ENCODE measurements around the gene DNM1L. TPM values are rescaled to one million over a fixed set of nuclear protein-coding genes. Genes with fewer than 3 reads are reported as not detected.

Gene DNM1L
- total and polyA plus RNA-seq, 2 experiments from 2014 or later = 53.4 to 57.3 TPM

DNA sequence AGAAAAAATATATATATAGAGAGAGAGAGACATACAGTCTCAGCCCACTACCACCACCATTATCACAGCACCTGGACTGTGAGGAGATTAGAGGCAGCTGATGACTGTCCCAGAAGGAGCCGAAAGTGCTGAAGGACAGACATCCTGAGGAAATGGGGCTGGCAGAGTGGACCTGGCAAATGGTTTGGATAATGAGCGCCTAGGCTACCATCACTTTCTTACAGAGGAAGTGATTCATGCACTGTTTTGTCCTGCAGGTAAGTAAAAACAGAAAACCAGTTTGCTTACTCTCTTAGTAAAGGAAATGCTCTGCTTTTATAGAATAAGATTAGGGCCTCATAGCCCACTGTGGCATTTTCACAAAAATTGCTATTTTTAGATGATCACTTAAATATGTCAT is 28.6 kb upstream of the DNM1L start:
- DNase-seq = no peak
- H4K20me1 ChIP-seq (ENCODE audit: insufficient read depth) = no peaks in the 10 kb centered on the region
- H2AFZ ChIP-seq = no peak overlapping the region
- no peaks in the 10 kb centered on the region for H3K9me3 ChIP-seq (ENCODE audit: low read depth)
- no peaks in the 10 kb centered on the region for H3K4me1 ChIP-seq (ENCODE audit: insufficient read depth)
- no peaks in the 10 kb centered on the region for H3K9me2 ChIP-seq (ENCODE audit: insufficient read depth)
- in situ Hi-C loops (cut with MboI) = loop anchor here (10.0 to 25.0 kb wide), 3 partner anchors 286 to 988 kb away; partner anchors contain the start of gene ETFBKMT
- WGBS, 2 experiments (ENCODE audit: low coverage in 1 of 2, low lambda C conversion rate in 2 of 2, missing lambda C conversion rate in 2 of 2) = 73 to 74% methylated on average over 2 of the region's 2 CpGs
- H3K9ac ChIP-seq = no peak overlapping the region
- peaks cover 7% of the 10 kb centered on the region; the same call in 1 of the 2 replicates for H3F3A ChIP-seq (ENCODE audit: insufficient read depth)
- no peaks in the 10 kb centered on the region for H3K36me3 ChIP-seq (ENCODE audit: low read depth)
- no peaks in the 10 kb centered on the region for H3K27me3 ChIP-seq (replicated peaks; ENCODE audit: insufficient read depth)
- TF ChIP-seq EZH2phosphoT487 (IDR thresholded peaks at IDR 0.05; ENCODE audit: insufficient read depth, low read depth) = no peak
- no peak for TF ChIP-seq EZH2 (IDR thresholded peaks at IDR 0.05; ENCODE audit: insufficient read depth, poor library complexity, severe bottlenecking)
- no peak overlapping the region for H3K4me2 ChIP-seq (ENCODE audit: unreplicated experiment)
- no peak overlapping the region for H3K27ac ChIP-seq
- H3K79me2 ChIP-seq (ENCODE audit: insufficient read depth) = no peaks in the 10 kb centered on the region
- H3K4me3 ChIP-seq = no peak overlapping the region

DNA sequence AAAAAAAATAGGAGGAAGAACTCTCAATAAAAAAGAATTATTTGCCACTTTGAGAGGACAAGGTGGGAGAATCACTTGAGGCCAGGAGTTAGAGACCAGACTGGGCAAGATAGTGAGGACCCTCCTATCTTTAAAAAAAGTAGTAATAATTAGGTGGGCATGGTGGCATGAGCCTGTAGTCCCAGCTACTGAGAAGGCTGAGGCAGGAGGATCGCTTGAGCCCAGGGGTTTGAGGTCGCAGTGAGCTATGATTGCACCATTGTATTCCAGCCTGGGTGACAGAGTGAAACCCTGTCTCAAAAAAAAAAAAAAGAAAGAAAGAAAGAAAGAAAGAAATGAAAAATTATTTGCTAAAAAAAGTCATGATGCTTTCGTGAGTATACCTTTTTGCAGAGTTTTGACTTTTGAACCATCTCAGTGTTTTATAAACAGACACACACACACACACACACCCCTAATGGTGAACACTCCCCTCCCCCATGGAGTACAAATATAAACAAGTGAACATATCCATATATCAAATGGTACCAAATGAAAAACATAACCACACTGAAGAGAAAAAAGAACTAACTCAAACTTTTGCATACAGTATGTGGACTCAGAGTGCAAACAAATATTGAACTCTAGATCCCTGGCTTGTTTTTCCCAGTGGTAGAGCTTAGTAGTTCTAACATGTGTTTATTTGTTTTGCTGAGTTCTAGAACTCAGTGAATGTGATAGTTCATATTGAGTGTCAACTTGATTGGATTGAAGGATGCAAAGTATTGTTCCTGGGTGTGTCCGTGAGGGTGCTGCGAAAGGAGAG is 27.7 kb upstream of the DNM1L start:
- Histone ChIP-seq H2AFZ (no peak overlapping the region), H3K4me3 (no peak overlapping the region), H3K9me2 (ENCODE audit: insufficient read depth) (no peaks in the 10 kb centered on the region), H3K27me3 (replicated peaks; ENCODE audit: insufficient read depth) (no peaks in the 10 kb centered on the region), H3K36me3 (ENCODE audit: low read depth) (no peaks in the 10 kb centered on the region), H4K20me1 (ENCODE audit: insufficient read depth) (no peaks in the 10 kb centered on the region), H3F3A (ENCODE audit: insufficient read depth) (peaks cover 7% of the 10 kb centered on the region; the same call in 1 of the 2 replicates), H3K79me2 (ENCODE audit: insufficient read depth) (no peaks in the 10 kb centered on the region), H3K4me2 (ENCODE audit: unreplicated experiment) (no peak overlapping the region), H3K9ac (no peak overlapping the region), H3K27ac (no peak overlapping the region), H3K9me3 (ENCODE audit: low read depth) (no peaks in the 10 kb centered on the region), H3K4me1 (ENCODE audit: insufficient read depth) (no peaks in the 10 kb centered on the region)
- no peak for DNase-seq
- TF ChIP-seq EZH2 (IDR thresholded peaks at IDR 0.05; ENCODE audit: insufficient read depth, poor library complexity, severe bottlenecking) (no peak), EZH2phosphoT487 (IDR thresholded peaks at IDR 0.05; ENCODE audit: insufficient read depth, low read depth) (no peak)
- in situ Hi-C loops (cut with MboI) = loop anchor here (10.0 to 25.0 kb wide), 3 partner anchors 287 to 989 kb away; partner anchors contain the start of gene ETFBKMT
- 81 to 83% methylated on average over 5 of the region's 5 CpGs for WGBS, 2 experiments (ENCODE audit: low coverage in 1 of 2, low lambda C conversion rate in 2 of 2, missing lambda C conversion rate in 2 of 2)

DNA sequence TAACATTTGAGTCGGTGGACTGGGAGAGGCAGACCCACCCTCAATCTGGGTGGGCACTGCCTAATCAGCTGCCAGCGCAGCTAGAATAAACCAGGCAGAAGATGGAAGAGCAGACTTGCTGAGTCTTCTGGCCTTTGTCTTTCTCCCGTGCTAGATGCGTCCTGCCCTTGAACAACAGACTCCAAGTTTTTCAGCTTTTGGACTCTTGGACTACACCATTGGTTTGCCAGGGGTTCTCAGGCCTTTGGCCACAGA is 27.2 kb upstream of the DNM1L start:
- no peaks in the 10 kb centered on the region for H3K4me1 ChIP-seq (ENCODE audit: insufficient read depth)

DNA sequence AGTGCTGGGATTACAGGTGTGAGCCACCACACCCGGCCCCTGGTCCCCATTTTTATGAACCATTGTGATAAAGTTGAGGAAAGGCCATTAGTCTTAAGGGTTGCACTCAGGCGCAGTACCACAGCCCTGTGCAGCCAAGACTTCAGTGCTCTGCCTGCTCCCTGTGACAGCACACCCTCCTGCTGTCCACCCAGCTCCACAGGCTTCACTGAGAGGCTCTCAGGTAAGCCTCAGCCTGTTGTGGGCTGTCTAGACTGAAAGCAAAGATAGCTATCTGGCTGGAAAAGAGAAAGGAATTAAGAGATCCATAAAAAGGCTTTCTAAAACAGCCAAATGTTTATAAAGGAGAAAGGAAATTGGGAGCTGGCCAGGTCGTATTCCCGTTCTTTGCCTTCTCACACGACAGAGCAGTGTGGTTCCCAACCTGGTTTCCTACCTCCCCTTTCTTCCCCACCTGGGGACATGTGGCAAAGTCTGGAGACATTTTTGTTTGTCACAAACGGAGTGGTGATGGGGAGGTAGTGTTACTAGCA is 19.1 kb upstream of the DNM1L start:
- no peak for TF ChIP-seq EZH2phosphoT487 (IDR thresholded peaks at IDR 0.05; ENCODE audit: insufficient read depth, low read depth)
- no peak for TF ChIP-seq EZH2 (IDR thresholded peaks at IDR 0.05; ENCODE audit: insufficient read depth, poor library complexity, severe bottlenecking)
- in situ Hi-C loops (cut with MboI) = loop anchor here (5.0 to 25.0 kb wide), 4 partner anchors 203 to 998 kb away; partner anchors contain the start of gene ETFBKMT
- no peak for DNase-seq
- Histone ChIP-seq H3K36me3 (ENCODE audit: low read depth) (no peaks in the 10 kb centered on the region), H3K4me2 (ENCODE audit: unreplicated experiment) (no peak overlapping the region), H4K20me1 (ENCODE audit: insufficient read depth) (no peaks in the 10 kb centered on the region), H3K9ac (no peak overlapping the region), H2AFZ (no peak overlapping the region), H3K27ac (peak overlapping the region; percentile 21; the same call in 1 of the 2 replicates), H3F3A (ENCODE audit: insufficient read depth) (no peaks in the 10 kb centered on the region), H3K9me2 (ENCODE audit: insufficient read depth) (no peaks in the 10 kb centered on the region), H3K9me3 (ENCODE audit: low read depth) (no peaks in the 10 kb centered on the region), H3K4me3 (no peak overlapping the region), H3K4me1 (ENCODE audit: insufficient read depth) (peaks cover 4% of the 10 kb centered on the region; the same call in 1 of the 2 replicates), H3K27me3 (replicated peaks; ENCODE audit: insufficient read depth) (no peaks in the 10 kb centered on the region), H3K79me2 (ENCODE audit: insufficient read depth) (no peaks in the 10 kb centered on the region)
- 40 to 43% methylated on average over 6 of the region's 6 CpGs for WGBS, 2 experiments (ENCODE audit: low coverage in 1 of 2, low lambda C conversion rate in 2 of 2, missing lambda C conversion rate in 2 of 2)

More for the DNA sequence above, 27.2 kb upstream of the DNM1L start:
- Histone ChIP-seq H3K36me3 (ENCODE audit: low read depth) (no peaks in the 10 kb centered on the region), H2AFZ (no peak overlapping the region), H3K27ac (no peak overlapping the region), H3K9me2 (ENCODE audit: insufficient read depth) (no peaks in the 10 kb centered on the region), H3F3A (ENCODE audit: insufficient read depth) (peaks cover 7% of the 10 kb centered on the region; the same call in 1 of the 2 replicates), H4K20me1 (ENCODE audit: insufficient read depth) (no peaks in the 10 kb centered on the region), H3K79me2 (ENCODE audit: insufficient read depth) (no peaks in the 10 kb centered on the region), H3K4me3 (no peak overlapping the region), H3K27me3 (replicated peaks; ENCODE audit: insufficient read depth) (no peaks in the 10 kb centered on the region), H3K9me3 (ENCODE audit: low read depth) (no peaks in the 10 kb centered on the region), H3K4me2 (ENCODE audit: unreplicated experiment) (no peak overlapping the region), H3K9ac (no peak overlapping the region)
- 94 to 97% methylated on average over 4 of the region's 4 CpGs for WGBS, 2 experiments (ENCODE audit: low coverage in 1 of 2, low lambda C conversion rate in 2 of 2, missing lambda C conversion rate in 2 of 2)
- no peak for DNase-seq
- in situ Hi-C loops (cut with MboI) = loop anchor here (10.0 to 25.0 kb wide), 3 partner anchors 287 to 990 kb away; partner anchors contain the start of gene ETFBKMT
- TF ChIP-seq EZH2 (IDR thresholded peaks at IDR 0.05; ENCODE audit: insufficient read depth, poor library complexity, severe bottlenecking) (no peak), EZH2phosphoT487 (IDR thresholded peaks at IDR 0.05; ENCODE audit: insufficient read depth, low read depth) (no peak)

All from GM23248 (cell line).